K562 (cell line): ENCODE results near the gene TSC22D1. TPM values are rescaled to one million over a fixed set of nuclear protein-coding genes. Genes with fewer than 3 reads are reported as not detected.

Source experiments
- ATAC-seq: fragments of 200-7000 bp; cut with Tn5 transposase; 3 replicates; pipeline ENCODE4 v1.9.1; 2020; ENCODE audit warnings: moderate library complexity
- BruUV-seq: library from RNA; stranded (reverse); fragments of 400-500 nt; replicated peaks from 2 replicates; lab custom pipeline; 2021; lab: Mats Ljungman, UMichigan
- CTCF ChIA-PET: fragments of 300-600 bp; formaldehyde crosslinking; extraction: SDS; loops from one replicate; lab custom pipeline; 2021; ENCODE audit warnings: low intra/inter-chr PET ratio; lab: Yijun Ruan, JAX
- POLR2A ChIA-PET: fragments of 300-600, 350-650 bp; sonication (Branson Sonifier 250); formaldehyde crosslinking; extraction: SDS; loops from one replicate; lab custom pipeline; 2021; ENCODE audit warnings: antibody characterized with exemption, inconsistent platforms; lab: Yijun Ruan, JAX
- DNase-seq, 4 experiments: peaks; one replicate each; pipeline versions ENCODE4 v3.0.0 to v3.0.0-alpha.2; 2011 to 2018; ENCODE audit warnings: low spot score in 3 of 4, mixed read lengths in 3 of 4; ENCODE audit errors: extremely low read depth in 1 of 4
- FAIRE-seq: peaks from 2 replicates; lab custom pipeline; 2011; peaks lifted over from hg19 to GRCh38; lab: Jason Lieb, UNC
- H2AFZ ChIP-seq: 2 replicates; pipeline ENCODE4 v1.6.0; 2011; ENCODE audit warnings: low read depth, low read length, control low read depth, inconsistent platforms
- H3K27ac ChIP-seq: fragments of 200-600 bp; 3 replicates; pipeline ENCODE4 v1.8.0; 2011; ENCODE audit warnings: low read depth, mild to moderate bottlenecking, control low read depth, inconsistent platforms, low read length, moderate library complexity, mixed read lengths; ENCODE audit errors: extremely low read depth
- H3K27me3 ChIP-seq, 2 experiments: fragments of 300-600 bp in 1 of 2; 2 replicates in 1 of 2; 3 replicates in 1 of 2; pipeline versions ENCODE4 v1.6.0 to v1.8.0; 2011; ENCODE audit warnings: inconsistent platforms in 2 of 2, low read length in 2 of 2, mild to moderate bottlenecking in 1 of 2, mixed read lengths in 1 of 2, moderate library complexity in 1 of 2; ENCODE audit not compliant: control insufficient read depth in 2 of 2, insufficient read depth in 2 of 2
- H3K36me3 ChIP-seq: fragments of 300-600 bp; 3 replicates; pipeline ENCODE4 v1.8.0; 2011; ENCODE audit warnings: mild to moderate bottlenecking, low read length, inconsistent platforms; ENCODE audit not compliant: control insufficient read depth, insufficient read depth
- H3K4me1 ChIP-seq, 2 experiments: fragments of 200-600 bp in 1 of 2; replicated peaks in 1 of 2; 2 replicates in 1 of 2; 3 replicates in 1 of 2; pipeline versions ENCODE4 v1.5.1 to v1.8.0; 2011; ENCODE audit warnings: inconsistent platforms in 2 of 2, low read length in 2 of 2, mild to moderate bottlenecking in 1 of 2, mixed read lengths in 1 of 2, moderate library complexity in 1 of 2; ENCODE audit not compliant: control insufficient read depth in 2 of 2, insufficient read depth in 2 of 2
- H3K4me2 ChIP-seq: 2 replicates; pipeline ENCODE4 v1.6.1; 2011; ENCODE audit warnings: low read length, control low read depth, inconsistent platforms, mixed read lengths; ENCODE audit not compliant: insufficient read depth
- H3K4me3 ChIP-seq: fragments of 200-600 bp; sonication (generic), shearing (Covaris generic); 2 replicates; pipeline ENCODE4 v1.5.1; 2016; ENCODE audit warnings: control low read depth, inconsistent platforms
- H3K79me2 ChIP-seq: fragments of 200-600 bp; 3 replicates; pipeline ENCODE4 v1.8.0; 2011; ENCODE audit warnings: low read length, inconsistent platforms; ENCODE audit not compliant: control insufficient read depth, insufficient read depth
- H3K9ac ChIP-seq, 2 experiments: 2 replicates each; pipeline versions ENCODE4 v1.6.0 to v1.6.1; 2011; ENCODE audit warnings: low read depth in 2 of 2, low read length in 2 of 2, control low read depth in 1 of 2, inconsistent platforms in 1 of 2, mild to moderate bottlenecking in 1 of 2, mixed read lengths in 1 of 2; ENCODE audit not compliant: insufficient read depth in 1 of 2
- H3K9me1 ChIP-seq: one replicate; pipeline ENCODE4 v1.6.0; 2011; ENCODE audit warnings: inconsistent platforms, mild to moderate bottlenecking, low read length, moderate library complexity; ENCODE audit not compliant: control insufficient read depth, insufficient read depth
- H3K9me3 ChIP-seq: replicated peaks from 2 replicates; pipeline ENCODE4 v1.5.1; 2011; ENCODE audit warnings: low read depth, low read length, inconsistent platforms; ENCODE audit not compliant: control insufficient read depth, insufficient read depth
- H4K20me1 ChIP-seq: replicated peaks from 2 replicates; pipeline ENCODE4 v1.6.1; 2011; ENCODE audit warnings: low read length, inconsistent platforms, mixed read lengths; ENCODE audit not compliant: control insufficient read depth, insufficient read depth
- CBFA2T3 ChIP-seq: fragments of 450-650 bp; IDR thresholded peaks from 2 replicates; pipeline ENCODE4 v1.6.1; 2017
- FOSL1 ChIP-seq: fragments of 200-800 bp; sonication (Bioruptor generic); conservative IDR thresholded peaks from 2 replicates; pipeline ENCODE4 v1.6.1; 2016; ENCODE audit warnings: missing genetic modification characterization, missing compliant biosample characterization
- FOXK2 ChIP-seq, 2 experiments: fragments of 450-650 bp; IDR thresholded peaks in 1 of 2; conservative IDR thresholded peaks in 1 of 2; 2 replicates each; pipeline ENCODE4 v1.6.1; 2016; ENCODE audit warnings: low read depth in 2 of 2, mild to moderate bottlenecking in 1 of 2
- NFATC3 ChIP-seq: fragments of 450-650 bp; IDR thresholded peaks from 2 replicates; pipeline ENCODE4 v1.6.1; 2017; ENCODE audit warnings: mild to moderate bottlenecking
- RAD21 ChIP-seq, 2 experiments: fragments of 250-450 bp in 1 of 2; fragments of 450-650 bp in 1 of 2; sonication (Bioruptor Pico) in 1 of 2; formaldehyde crosslinking in 1 of 2; IDR thresholded peaks in 1 of 2; conservative IDR thresholded peaks in 1 of 2; 2 replicates each; pipeline versions ENCODE4 v1.4.0 to v1.8.0; 2020 to 2022; ENCODE audit warnings: mild to moderate bottlenecking in 2 of 2, moderate library complexity in 1 of 2
- RBM17 ChIP-seq: fragments of 200-400 bp; formaldehyde crosslinking; IDR thresholded peaks from 2 replicates; pipeline ENCODE4 v1.6.1; 2017; ENCODE audit warnings: low read depth, mild to moderate bottlenecking, low read length, borderline replicate concordance
- ZKSCAN1 ChIP-seq: fragments of 150-350 bp; IDR thresholded peaks from 2 replicates; pipeline ENCODE4 v1.6.1; 2016; ENCODE audit warnings: low read depth, low read length
- ZNF184 ChIP-seq: sonication (generic); formaldehyde crosslinking; IDR thresholded peaks from 2 replicates; pipeline ENCODE4 v1.5.0; 2020; ENCODE audit warnings: missing genetic modification reagents
- WGBS: fragments of 100-300 bp; shearing (Covaris generic); methylation state at CpG from one replicate; pipeline ENCODE4 v1.1.6; 2016; ENCODE audit warnings: low coverage, mixed read lengths; ENCODE audit not compliant: insufficient coverage; ENCODE audit errors: missing lambda C conversion rate; 5-methylcytosine and 5-hydroxymethylcytosine counted together
- in situ Hi-C: fragments of 300-500 bp; cut with MboI; formaldehyde crosslinking; loops from 4 replicates; pipeline ENCODE4 v1.15.0; 2018; ENCODE audit warnings: inconsistent platforms, mixed read lengths
- intact Hi-C: fragments of 100-400 bp; cut with micrococcal nuclease; formaldehyde crosslinking; loops from 2 replicates; pipeline ENCODE4 v1.14.2; 2022
- polyA plus RNA-seq, 8 experiments: library from polyadenylated mRNA; depleted of rRNA in 4 of 8; stranded (reverse) in 5 of 8; unstranded in 3 of 8; fragments of >200 nt; fragmentation: Nextera tagmentation in 2 of 8; fragmentation: Illumina TruSeq in 1 of 8; extraction: Ambion mirVana in 2 of 8; extraction: Trizol in 1 of 8; gene quantifications; 2 replicates each; pipeline versions ENCODE4 v1.2.1 to v1.2.3, GENCODE V29; 2011 to 2014; ENCODE audit warnings: inconsistent platforms in 1 of 8, missing spikeins in 1 of 8
- total RNA-seq, 7 experiments: library from RNA; depleted of rRNA in 6 of 7; stranded (reverse); fragments of >200 nt in 6 of 7; fragmentation: Illumina TruSeq in 2 of 7; extraction: Trizol in 2 of 7; gene quantifications; 2 replicates each; pipeline versions ENCODE4 v1.2.1 to v1.2.3, GENCODE V29; 2011 to 2021; ENCODE audit warnings: low replicate concordance in 1 of 7
- TF ChIP-seq, protein P1 (sequence below): sonication (generic); formaldehyde crosslinking; IDR thresholded peaks from 2 replicates; pipeline ENCODE4 v1.8.0; 2022; ENCODE audit warnings: missing genetic modification reagents, mild to moderate bottlenecking, borderline replicate concordance
- TF ChIP-seq, protein P2 (sequence below), 2 experiments: IDR thresholded peaks; 2 replicates each; pipeline ENCODE4 v1.6.1; 2012; ENCODE audit warnings: improper control_type of control experiment in 2 of 2, low read depth in 2 of 2, low read length in 2 of 2, borderline replicate concordance in 1 of 2
- TF ChIP-seq, protein P3 (sequence below), 2 experiments: IDR thresholded peaks; 2 replicates each; pipeline ENCODE4 v1.6.1; 2011; ENCODE audit warnings: borderline replicate concordance in 1 of 2, control low read depth in 1 of 2, low read depth in 1 of 2, low read length in 1 of 2, mild to moderate bottlenecking in 1 of 2, mixed read lengths in 1 of 2, moderate library complexity in 1 of 2; ENCODE audit not compliant: insufficient read depth in 1 of 2, insufficient read length in 1 of 2, poor library complexity in 1 of 2, severe bottlenecking in 1 of 2; ENCODE audit errors: extremely low read depth in 1 of 2

TSC22D1 gene
- total and polyA plus RNA-seq, 9 of the 15 experiments (the other 6 are each of a cell fraction or from before 2014, with no cell fraction given) = 2.6 to 19.8 (median 8.4) TPM

DNA sequence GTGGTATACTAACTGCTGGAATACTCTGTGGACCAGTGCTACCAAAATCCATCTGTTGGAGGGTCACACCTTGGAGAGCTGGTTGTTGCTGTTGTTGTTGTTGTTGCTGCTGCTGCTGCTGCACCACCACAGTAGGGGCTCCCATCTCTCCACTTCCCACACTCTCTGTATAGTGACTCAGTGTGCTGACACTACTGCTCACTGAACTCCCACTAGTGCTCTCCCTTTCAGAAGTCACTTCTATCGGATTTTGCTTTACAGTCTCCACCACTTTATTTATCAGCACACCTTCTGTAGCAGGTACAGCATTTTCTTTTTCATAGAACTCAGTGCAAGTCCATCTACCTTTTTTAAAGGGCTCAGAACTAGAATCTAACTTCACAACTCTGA is 1.7 kb downstream of the TSC22D1 start:
- Histone ChIP-seq H3K4me2 (no peak overlapping the region; the same call in 1 of the 2 replicates), H3K9me3 (no peaks in the 10 kb centered on the region), H3K9ac (no peak overlapping the region), H2AFZ (no peak overlapping the region), H3K9me1 (no peaks in the 10 kb centered on the region), H3K4me1 (peaks cover 0 to 25% of the 10 kb centered on the region in 2 experiments; a peak in 4 of 5 replicates), H4K20me1 (no peaks in the 10 kb centered on the region), H3K27me3 (no peaks in the 10 kb centered on the region), H3K27ac (no peak overlapping the region; the same call in 2 of the 3 replicates), H3K4me3 (no peak overlapping the region), H3K79me2 (no peaks in the 10 kb centered on the region), H3K36me3 (no peaks in the 10 kb centered on the region)
- 0% methylated on average over 1 of the region's 1 CpG for WGBS
- ATAC-seq = no peak
- ChIA-PET CTCF (no interaction called here), POLR2A (interaction anchor here (0.6 to 0.9 kb wide), 2 partner anchors 51 to 165 kb away, joined by 3 to 5 read pairs; no protein-coding TSS in a partner anchor)
- DNase-seq = no peak
- in situ Hi-C loops (no loop called here), intact Hi-C loops (no loop called here)
- TSS peak; percentile 33 for BruUV-seq
- no peak for FAIRE-seq
- TF ChIP-seq FOXK2 (conservative IDR thresholded peaks at IDR 0.05 in 1 of 2, IDR thresholded peaks at IDR 0.05 in 1 of 2; ENCODE audit: low read depth in 2 of 2) = no peak
- TF ChIP-seq, protein P1, sequence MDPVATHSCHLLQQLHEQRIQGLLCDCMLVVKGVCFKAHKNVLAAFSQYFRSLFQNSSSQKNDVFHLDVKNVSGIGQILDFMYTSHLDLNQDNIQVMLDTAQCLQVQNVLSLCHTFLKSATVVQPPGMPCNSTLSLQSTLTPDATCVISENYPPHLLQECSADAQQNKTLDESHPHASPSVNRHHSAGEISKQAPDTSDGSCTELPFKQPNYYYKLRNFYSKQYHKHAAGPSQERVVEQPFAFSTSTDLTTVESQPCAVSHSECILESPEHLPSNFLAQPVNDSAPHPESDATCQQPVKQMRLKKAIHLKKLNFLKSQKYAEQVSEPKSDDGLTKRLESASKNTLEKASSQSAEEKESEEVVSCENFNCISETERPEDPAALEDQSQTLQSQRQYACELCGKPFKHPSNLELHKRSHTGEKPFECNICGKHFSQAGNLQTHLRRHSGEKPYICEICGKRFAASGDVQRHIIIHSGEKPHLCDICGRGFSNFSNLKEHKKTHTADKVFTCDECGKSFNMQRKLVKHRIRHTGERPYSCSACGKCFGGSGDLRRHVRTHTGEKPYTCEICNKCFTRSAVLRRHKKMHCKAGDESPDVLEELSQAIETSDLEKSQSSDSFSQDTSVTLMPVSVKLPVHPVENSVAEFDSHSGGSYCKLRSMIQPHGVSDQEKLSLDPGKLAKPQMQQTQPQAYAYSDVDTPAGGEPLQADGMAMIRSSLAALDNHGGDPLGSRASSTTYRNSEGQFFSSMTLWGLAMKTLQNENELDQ (CRISPR knock-in tag) = no peak
- no peak for TF ChIP-seq RBM17
- TF ChIP-seq, protein P2, sequence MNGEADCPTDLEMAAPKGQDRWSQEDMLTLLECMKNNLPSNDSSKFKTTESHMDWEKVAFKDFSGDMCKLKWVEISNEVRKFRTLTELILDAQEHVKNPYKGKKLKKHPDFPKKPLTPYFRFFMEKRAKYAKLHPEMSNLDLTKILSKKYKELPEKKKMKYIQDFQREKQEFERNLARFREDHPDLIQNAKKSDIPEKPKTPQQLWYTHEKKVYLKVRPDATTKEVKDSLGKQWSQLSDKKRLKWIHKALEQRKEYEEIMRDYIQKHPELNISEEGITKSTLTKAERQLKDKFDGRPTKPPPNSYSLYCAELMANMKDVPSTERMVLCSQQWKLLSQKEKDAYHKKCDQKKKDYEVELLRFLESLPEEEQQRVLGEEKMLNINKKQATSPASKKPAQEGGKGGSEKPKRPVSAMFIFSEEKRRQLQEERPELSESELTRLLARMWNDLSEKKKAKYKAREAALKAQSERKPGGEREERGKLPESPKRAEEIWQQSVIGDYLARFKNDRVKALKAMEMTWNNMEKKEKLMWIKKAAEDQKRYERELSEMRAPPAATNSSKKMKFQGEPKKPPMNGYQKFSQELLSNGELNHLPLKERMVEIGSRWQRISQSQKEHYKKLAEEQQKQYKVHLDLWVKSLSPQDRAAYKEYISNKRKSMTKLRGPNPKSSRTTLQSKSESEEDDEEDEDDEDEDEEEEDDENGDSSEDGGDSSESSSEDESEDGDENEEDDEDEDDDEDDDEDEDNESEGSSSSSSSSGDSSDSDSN (IDR thresholded peaks at IDR 0.05; ENCODE audit: borderline replicate concordance in 1 of 2, low read depth in 2 of 2, low read length in 2 of 2) = no peak
- TF ChIP-seq FOSL1 (tag) = no peak
- no peak for TF ChIP-seq ZKSCAN1
- no peak for TF ChIP-seq NFATC3
- TF ChIP-seq RAD21 (CRISPR knock-in tag; conservative IDR thresholded peaks at IDR 0.05 in 1 of 2, IDR thresholded peaks at IDR 0.05 in 1 of 2) = no peak
- TF ChIP-seq, protein P3, sequence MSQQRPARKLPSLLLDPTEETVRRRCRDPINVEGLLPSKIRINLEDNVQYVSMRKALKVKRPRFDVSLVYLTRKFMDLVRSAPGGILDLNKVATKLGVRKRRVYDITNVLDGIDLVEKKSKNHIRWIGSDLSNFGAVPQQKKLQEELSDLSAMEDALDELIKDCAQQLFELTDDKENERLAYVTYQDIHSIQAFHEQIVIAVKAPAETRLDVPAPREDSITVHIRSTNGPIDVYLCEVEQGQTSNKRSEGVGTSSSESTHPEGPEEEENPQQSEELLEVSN (IDR thresholded peaks at IDR 0.05; ENCODE audit: borderline replicate concordance in 1 of 2, extremely low read depth in 1 of 2, insufficient read depth in 1 of 2, insufficient read length in 1 of 2, low read depth in 1 of 2, low read length in 1 of 2, poor library complexity in 1 of 2, severe bottlenecking in 1 of 2) = no peak
- no peak for TF ChIP-seq CBFA2T3
- TF ChIP-seq ZNF184 (CRISPR knock-in tag) = no peak
